HFF-Myc (cell line): ENCODE results near the gene MRPL28.

Source experiments
- DNase-seq: peaks from one replicate; pipeline ENCODE4 v3.0.0-alpha.2; 2011; ENCODE audit warnings: low read depth; ENCODE audit errors: extremely low read depth
- H3K4me3 ChIP-seq: replicated peaks from 2 replicates; pipeline ENCODE4 v1.5.1; 2011; ENCODE audit warnings: low read depth, mild to moderate bottlenecking, control low read depth, low read length
- CTCF ChIP-seq: IDR thresholded peaks from 2 replicates; pipeline ENCODE4 v1.5.1; 2012; ENCODE audit warnings: mild to moderate bottlenecking, low read depth, low read length, control low read depth; ENCODE audit errors: missing control alignments

Gene MRPL28

GRCh38 chr16:373020-373598 lies 2.8 kb upstream of the MRPL28 start:
- no peak for DNase-seq
- H3K4me3 ChIP-seq, result no peak overlapping the region
- no peak for TF ChIP-seq CTCF

- DNase-seq, result no peak
- H3K4me3 ChIP-seq, result no peak overlapping the region
- no peak for TF ChIP-seq CTCF
These were observed 2.1 kb upstream of the MRPL28 start for GRCh38 chr16:372302-372983.

- TF ChIP-seq CTCF, result no peak
- no peak overlapping the region for H3K4me3 ChIP-seq
- no peak for DNase-seq
These were observed 1.4 kb upstream of the MRPL28 start for GRCh38 chr16:371515-372301.

- DNase-seq, result no peak
- peak overlapping the region; percentile 16 for H3K4me3 ChIP-seq
- no peak for TF ChIP-seq CTCF
These were observed 709 bp upstream of the MRPL28 start for GRCh38 chr16:370979-371514.

GRCh38 chr16:369866-370436 lies 387 bp downstream of the MRPL28 start:
- peak overlapping the region; percentile 47 for H3K4me3 ChIP-seq
- no peak for TF ChIP-seq CTCF
- no peak for DNase-seq

GRCh38 chr16:369275-369865 lies 968 bp downstream of the MRPL28 start:
- TF ChIP-seq CTCF, result no peak
- no peak for DNase-seq
- peak overlapping the region; percentile 47 for H3K4me3 ChIP-seq
